Body of pancreas (tissue), 4 donors: ENCODE measurements around the gene SGK1. TPM values are rescaled to one million over a fixed set of nuclear protein-coding genes. Genes with fewer than 3 reads are reported as not detected.

Source experiments
- ATAC-seq: fragments of 150-250 bp; one replicate; pipeline ENCODE4 v1.9.1; 2016
- DNase-seq, 4 donors: peaks; one replicate each; pipeline ENCODE4 v3.0.0-alpha.2; 2019
- H3K27ac ChIP-seq, 4 donors: fragments of 200-600 bp; sonication (generic); 1 replicate in 3 of 4; 2 replicates in 1 of 4; pipeline versions ENCODE4 v1.5.1 to v1.6.1; 2016 to 2019; ENCODE audit warnings: mild to moderate bottlenecking in 1 of 4, mixed read lengths in 1 of 4, moderate library complexity in 1 of 4
- H3K27me3 ChIP-seq, 2 donors: fragments of 200-600 bp; sonication (generic); one replicate each; pipeline ENCODE4 v1.6.0; 2016; ENCODE audit warnings: mild to moderate bottlenecking in 1 of 2
- H3K36me3 ChIP-seq, 2 donors: fragments of 200-600 bp; sonication (generic); replicated peaks in 1 of 2; 2 replicates each; pipeline ENCODE4 v1.5.1; 2016; ENCODE audit warnings: low read depth in 2 of 2; ENCODE audit not compliant: insufficient read depth in 1 of 2
- H3K4me1 ChIP-seq: fragments of 200-600 bp; sonication (generic); one replicate; pipeline ENCODE4 v1.6.0; 2016
- H3K4me3 ChIP-seq, 2 donors: fragments of 200-600 bp; sonication (generic); 1 replicate in 1 of 2; 2 replicates in 1 of 2; pipeline ENCODE4 v1.5.1; 2016 to 2019
- H3K9me3 ChIP-seq, 3 donors: fragments of 200-600 bp; sonication (generic); 1 replicate in 2 of 3; 2 replicates in 1 of 3; pipeline ENCODE4 v1.5.1; 2016
- POLR2A ChIP-seq, 3 donors: fragments of 450-650 bp; IDR thresholded peaks; one replicate each; pipeline ENCODE4 v1.6.1; 2016; ENCODE audit warnings: antibody characterized with exemption in 3 of 3, mild to moderate bottlenecking in 2 of 3
- WGBS, 2 donors: methylation state at CpG; one replicate each; pipeline ENCODE4 v1.1.5; 2017; 5-methylcytosine and 5-hydroxymethylcytosine counted together
- intact Hi-C: fragments of 100-400 bp; cut with DNase I; formaldehyde crosslinking; loops from one replicate; pipeline ENCODE4 v1.15.1; 2023
- total RNA-seq, 2 donors: library from RNA; depleted of rRNA; stranded (reverse); fragments of >200 nt; gene quantifications; one replicate each; pipeline ENCODE4 v1.1.0, GENCODE V29; 2016
- TF ChIP-seq, protein P1 (sequence below), 7 experiments: fragments of 450-650 bp in 4 of 7; fragments of 200-600 bp in 3 of 7; sonication (generic) in 3 of 7; IDR thresholded peaks; one replicate each; pipeline ENCODE4 v1.5.1; 2016 to 2019; ENCODE audit warnings: antibody characterized with exemption in 7 of 7

SGK1 gene
- total RNA-seq, 2 donors from 2014 or later, result 51.1 to 238 TPM

DNA sequence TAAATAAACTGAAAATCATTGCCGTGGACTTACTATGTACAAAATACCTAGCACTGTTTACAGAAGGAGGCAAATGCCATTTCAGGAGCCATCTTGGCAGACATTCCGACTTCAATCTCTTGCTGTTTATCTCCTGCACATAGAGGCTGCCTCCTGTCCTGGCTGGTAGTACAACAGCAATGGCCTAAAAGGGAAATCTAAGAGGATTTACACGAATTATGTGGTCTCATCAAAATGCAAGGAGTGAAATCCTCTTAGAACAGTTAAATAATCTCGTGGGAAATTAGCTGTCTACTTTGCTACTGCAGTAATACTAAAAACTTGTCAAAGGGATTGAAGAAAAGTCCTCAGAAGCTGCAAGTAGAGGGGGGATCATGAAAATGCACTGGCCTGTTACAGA is 183.3 kb downstream of the SGK1 start:
- no peaks in the 10 kb centered on the region for H3K36me3 ChIP-seq
- H3K27me3 ChIP-seq, result no peaks in the 10 kb centered on the region
- H3K9me3 ChIP-seq, result no peaks in the 10 kb centered on the region
- DNase-seq (no peak), ATAC-seq (no peak)
- H3K4me3 ChIP-seq, result no peak overlapping the region
- TF ChIP-seq, protein P1, sequence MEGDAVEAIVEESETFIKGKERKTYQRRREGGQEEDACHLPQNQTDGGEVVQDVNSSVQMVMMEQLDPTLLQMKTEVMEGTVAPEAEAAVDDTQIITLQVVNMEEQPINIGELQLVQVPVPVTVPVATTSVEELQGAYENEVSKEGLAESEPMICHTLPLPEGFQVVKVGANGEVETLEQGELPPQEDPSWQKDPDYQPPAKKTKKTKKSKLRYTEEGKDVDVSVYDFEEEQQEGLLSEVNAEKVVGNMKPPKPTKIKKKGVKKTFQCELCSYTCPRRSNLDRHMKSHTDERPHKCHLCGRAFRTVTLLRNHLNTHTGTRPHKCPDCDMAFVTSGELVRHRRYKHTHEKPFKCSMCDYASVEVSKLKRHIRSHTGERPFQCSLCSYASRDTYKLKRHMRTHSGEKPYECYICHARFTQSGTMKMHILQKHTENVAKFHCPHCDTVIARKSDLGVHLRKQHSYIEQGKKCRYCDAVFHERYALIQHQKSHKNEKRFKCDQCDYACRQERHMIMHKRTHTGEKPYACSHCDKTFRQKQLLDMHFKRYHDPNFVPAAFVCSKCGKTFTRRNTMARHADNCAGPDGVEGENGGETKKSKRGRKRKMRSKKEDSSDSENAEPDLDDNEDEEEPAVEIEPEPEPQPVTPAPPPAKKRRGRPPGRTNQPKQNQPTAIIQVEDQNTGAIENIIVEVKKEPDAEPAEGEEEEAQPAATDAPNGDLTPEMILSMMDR (IDR thresholded peaks at IDR 0.05), result no peak
- TF ChIP-seq POLR2A (IDR thresholded peaks at IDR 0.05), result no peak
- H3K27ac ChIP-seq, result no peak overlapping the region
- intact Hi-C loops, result no loop called here
- 43 to 49% methylated on average over 4 of the region's 4 CpGs for WGBS, 2 donors
- H3K4me1 ChIP-seq, result no peaks in the 10 kb centered on the region

DNA sequence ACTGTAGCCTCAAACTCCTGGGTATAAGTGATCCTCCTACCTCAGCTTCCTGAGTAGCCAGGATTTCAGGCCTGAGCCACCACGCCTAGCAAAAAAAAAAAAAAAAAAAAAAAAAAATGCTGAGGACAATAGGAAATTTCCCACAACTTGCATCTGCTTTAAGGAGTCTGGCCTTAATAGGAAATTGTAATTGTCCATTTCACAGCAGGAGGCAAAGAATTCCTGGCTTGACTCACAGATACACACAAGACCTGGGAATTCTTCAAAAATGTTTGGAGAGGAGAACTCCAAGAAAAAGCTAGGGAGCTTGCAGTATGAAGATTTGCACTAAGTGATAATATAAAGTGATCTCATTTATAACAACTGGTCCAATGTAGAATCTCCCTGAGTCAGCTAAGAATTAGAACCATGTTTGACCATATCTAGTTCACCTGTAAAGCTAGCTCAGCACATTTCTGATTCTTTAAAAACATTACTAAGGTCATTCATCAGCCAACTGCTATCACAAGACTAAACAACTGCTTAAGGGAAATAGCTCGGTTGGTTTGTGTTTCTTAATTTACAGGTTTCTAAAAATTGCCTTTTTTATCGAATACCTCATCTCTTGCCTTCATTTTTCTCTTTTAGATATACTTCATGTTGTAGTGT is 185.3 kb downstream of the SGK1 start:
- intact Hi-C loops, result no loop called here
- DNase-seq (no peak), ATAC-seq (no peak)
- 76 to 78% methylated on average over 3 of the region's 3 CpGs for WGBS, 2 donors
- H3K4me1 ChIP-seq, result no peaks in the 10 kb centered on the region
- TF ChIP-seq, protein P1 (IDR thresholded peaks at IDR 0.05), result no peak
- TF ChIP-seq POLR2A (IDR thresholded peaks at IDR 0.05), result no peak
- no peak overlapping the region for H3K27ac ChIP-seq
- no peaks in the 10 kb centered on the region for H3K9me3 ChIP-seq
- H3K4me3 ChIP-seq, result no peak overlapping the region
- H3K27me3 ChIP-seq, result no peaks in the 10 kb centered on the region
- H3K36me3 ChIP-seq, result no peaks in the 10 kb centered on the region

DNA sequence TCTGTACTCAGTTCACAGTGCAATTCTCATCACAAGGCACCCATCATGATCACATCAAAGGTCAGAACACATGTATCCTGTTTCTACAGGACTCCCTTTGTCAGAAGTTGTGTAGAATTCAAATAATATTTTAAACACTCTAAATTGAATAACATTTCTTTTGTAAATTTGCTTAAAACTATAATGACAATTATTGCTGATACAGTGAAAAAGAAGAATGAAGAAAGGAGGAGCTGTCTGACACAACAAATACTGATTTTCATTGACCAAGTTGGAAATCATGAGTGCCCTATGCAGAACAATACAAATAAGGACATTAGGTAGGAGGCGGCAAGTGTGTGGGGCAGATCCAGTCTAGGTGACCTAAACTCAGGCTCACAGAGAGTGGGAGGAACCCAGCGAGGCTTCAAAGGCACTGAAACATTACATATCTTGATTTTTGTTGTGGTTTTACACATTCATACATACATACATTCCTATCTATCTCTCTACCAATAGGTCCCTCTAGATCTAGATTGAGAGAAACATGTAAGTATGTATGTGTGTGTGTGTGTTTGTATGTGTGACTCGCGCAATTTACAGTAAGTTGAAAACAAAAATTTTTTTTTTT is 186.3 kb downstream of the SGK1 start:
- TF ChIP-seq POLR2A (IDR thresholded peaks at IDR 0.05), result no peak
- TF ChIP-seq, protein P1 (IDR thresholded peaks at IDR 0.05), result no peak
- H3K36me3 ChIP-seq, result no peaks in the 10 kb centered on the region
- DNase-seq, result no peak
- no peak overlapping the region for H3K4me3 ChIP-seq
- no peaks in the 10 kb centered on the region for H3K27me3 ChIP-seq
- intact Hi-C loops, result no loop called here
- H3K4me1 ChIP-seq, result no peaks in the 10 kb centered on the region
- ATAC-seq, result no peak
- H3K27ac ChIP-seq, result no peak overlapping the region
- 88 to 91% methylated on average over 4 of the region's 4 CpGs for WGBS, 2 donors
- H3K9me3 ChIP-seq, result no peaks in the 10 kb centered on the region

DNA sequence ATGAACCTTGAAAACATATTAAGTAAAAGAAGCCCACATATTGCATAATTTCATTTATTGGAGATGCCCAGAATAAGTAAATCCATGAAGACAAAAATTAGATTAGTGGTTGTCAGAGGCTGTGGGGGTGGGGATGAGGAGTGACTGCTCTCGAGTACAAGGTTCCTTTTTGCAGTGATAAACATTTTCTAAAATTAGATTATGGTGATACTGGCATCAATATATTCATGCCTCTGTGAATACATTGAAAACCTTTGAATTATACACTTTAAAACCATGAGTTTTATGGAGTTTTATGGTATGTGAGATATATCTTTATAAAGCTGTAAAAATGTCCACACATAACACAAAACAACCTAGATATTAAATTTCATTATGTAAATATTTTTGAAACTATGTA is 189.8 kb downstream of the SGK1 start:
- ATAC-seq (no peak), DNase-seq (no peak)
- Histone ChIP-seq H3K27me3 (no peaks in the 10 kb centered on the region), H3K4me1 (no peaks in the 10 kb centered on the region), H3K4me3 (no peak overlapping the region), H3K9me3 (no peaks in the 10 kb centered on the region), H3K36me3 (no peaks in the 10 kb centered on the region), H3K27ac (no peak overlapping the region)
- TF ChIP-seq, protein P1 (IDR thresholded peaks at IDR 0.05), result no peak
- TF ChIP-seq POLR2A (IDR thresholded peaks at IDR 0.05), result no peak
- 20 to 25% methylated on average over 1 of the region's 1 CpG for WGBS, 2 donors
- intact Hi-C loops, result no loop called here
